Measurements from ENCODE around the gene DNAH5. TPM values are rescaled to one million over a fixed set of nuclear protein-coding genes. Genes with fewer than 3 reads are reported as not detected.

Gene DNAH5
- total RNA-seq, 4 donors from 2014 or later, result 0.19 to 0.91 (median 0.22) TPM; not detected in 1

DNA sequence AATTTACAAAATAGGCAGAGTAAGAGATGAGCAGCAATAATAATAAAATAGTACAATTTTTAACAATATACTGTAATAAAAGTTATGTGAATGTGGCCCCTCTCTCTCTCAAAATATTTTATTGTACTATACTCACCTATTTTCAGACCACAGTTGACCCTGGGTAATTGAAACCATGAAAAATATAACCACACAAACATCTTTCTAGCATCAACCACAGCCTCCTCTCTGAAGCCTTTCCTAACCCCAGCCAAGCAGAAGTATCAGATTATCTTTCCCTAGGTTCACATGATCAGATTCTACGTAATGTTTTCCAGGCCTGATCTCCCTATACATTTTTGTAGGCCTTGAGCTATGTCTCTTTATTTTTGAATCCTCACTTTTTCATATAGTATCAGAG lies 35.2 kb downstream of the DNAH5 start:
- TF ChIP-seq, protein P1, sequence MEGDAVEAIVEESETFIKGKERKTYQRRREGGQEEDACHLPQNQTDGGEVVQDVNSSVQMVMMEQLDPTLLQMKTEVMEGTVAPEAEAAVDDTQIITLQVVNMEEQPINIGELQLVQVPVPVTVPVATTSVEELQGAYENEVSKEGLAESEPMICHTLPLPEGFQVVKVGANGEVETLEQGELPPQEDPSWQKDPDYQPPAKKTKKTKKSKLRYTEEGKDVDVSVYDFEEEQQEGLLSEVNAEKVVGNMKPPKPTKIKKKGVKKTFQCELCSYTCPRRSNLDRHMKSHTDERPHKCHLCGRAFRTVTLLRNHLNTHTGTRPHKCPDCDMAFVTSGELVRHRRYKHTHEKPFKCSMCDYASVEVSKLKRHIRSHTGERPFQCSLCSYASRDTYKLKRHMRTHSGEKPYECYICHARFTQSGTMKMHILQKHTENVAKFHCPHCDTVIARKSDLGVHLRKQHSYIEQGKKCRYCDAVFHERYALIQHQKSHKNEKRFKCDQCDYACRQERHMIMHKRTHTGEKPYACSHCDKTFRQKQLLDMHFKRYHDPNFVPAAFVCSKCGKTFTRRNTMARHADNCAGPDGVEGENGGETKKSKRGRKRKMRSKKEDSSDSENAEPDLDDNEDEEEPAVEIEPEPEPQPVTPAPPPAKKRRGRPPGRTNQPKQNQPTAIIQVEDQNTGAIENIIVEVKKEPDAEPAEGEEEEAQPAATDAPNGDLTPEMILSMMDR (IDR thresholded peaks at IDR 0.05), result no peak
- no peak for TF ChIP-seq POLR2A (IDR thresholded peaks at IDR 0.05)
- no peak overlapping the region for H3K4me3 ChIP-seq
- no peaks in the 10 kb centered on the region for H3K36me3 ChIP-seq
- no peaks in the 10 kb centered on the region for H3K9me3 ChIP-seq
- no peaks in the 10 kb centered on the region for H3K4me1 ChIP-seq
- intact Hi-C loops (cut with DNase I), result no loop called here
- DNase-seq, result no peak
- 92 to 93% methylated on average over 1 of the region's 1 CpG for WGBS, 2 donors
- H3K27ac ChIP-seq, result no peak overlapping the region
- H3K27me3 ChIP-seq, result no peaks in the 10 kb centered on the region

- WGBS, 2 donors, result 80 to 82% methylated on average over 5 to 6 of the region's 6 CpGs
- intact Hi-C loops (cut with DNase I), result no loop called here
- Histone ChIP-seq H3K27ac (no peak overlapping the region), H3K4me3 (no peak overlapping the region), H3K9me3 (no peaks in the 10 kb centered on the region), H3K36me3 (no peaks in the 10 kb centered on the region), H3K27me3 (no peaks in the 10 kb centered on the region), H3K4me1 (no peaks in the 10 kb centered on the region)
- no peak for DNase-seq
- TF ChIP-seq, protein P1 (IDR thresholded peaks at IDR 0.05), result no peak
Observed at GRCh38 chr5:13898569-13898968, 45.9 kb downstream of the DNAH5 start.

DNA sequence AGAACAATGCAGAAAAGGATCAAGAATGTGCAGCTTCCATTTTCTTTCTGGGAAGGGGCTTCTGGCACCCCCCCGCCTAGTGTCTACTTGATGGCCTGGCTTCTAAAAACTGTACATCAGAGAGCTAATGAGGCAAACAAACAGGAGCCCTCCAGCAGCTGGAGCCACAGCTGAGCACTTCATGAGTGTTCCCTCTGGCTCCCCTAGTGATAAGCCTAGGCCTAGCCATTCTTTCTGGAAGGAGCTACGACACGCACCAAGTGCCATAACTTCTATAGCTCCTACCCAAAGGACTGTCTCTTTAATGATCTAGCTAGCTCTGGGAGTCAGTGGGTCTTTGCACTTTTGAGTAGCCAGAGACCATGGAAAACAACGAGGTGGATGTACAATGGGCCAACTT lies 66.1 kb downstream of the DNAH5 start:
- Histone ChIP-seq H3K4me1 (no peaks in the 10 kb centered on the region), H3K36me3 (no peaks in the 10 kb centered on the region), H3K9me3 (peaks cover 0 to 4% (median 0%) of the 10 kb centered on the region in 3 donors), H3K27me3 (no peaks in the 10 kb centered on the region), H3K27ac (no peak overlapping the region), H3K4me3 (no peak overlapping the region)
- no peak for DNase-seq
- WGBS, 2 donors, result 33 to 69% methylated on average over 1 to 4 of the region's 4 CpGs
- intact Hi-C loops (cut with DNase I), result no loop called here
- TF ChIP-seq, protein P1 (IDR thresholded peaks at IDR 0.05), result no peak

GRCh38 chr5:13866792-13867191 lies 77.7 kb downstream of the DNAH5 start:
- no peak for DNase-seq

DNA sequence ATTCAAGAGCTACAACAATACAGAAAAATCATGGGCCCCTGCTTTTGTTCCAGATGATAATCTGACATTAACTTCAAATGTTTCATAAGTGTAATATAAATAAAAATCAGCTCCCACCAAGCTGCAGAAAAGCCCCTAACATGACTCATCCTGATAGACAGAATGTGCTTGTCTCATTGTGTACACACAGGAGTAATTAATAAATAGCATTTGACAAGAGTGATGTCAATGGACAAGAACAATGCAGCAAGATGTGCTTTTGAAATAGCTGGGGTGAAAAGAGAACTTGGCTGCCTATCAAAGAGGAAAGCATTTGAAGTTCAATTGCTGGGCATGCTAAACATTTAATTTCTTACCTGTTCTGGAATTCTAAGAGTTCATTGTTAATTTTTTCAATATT lies 79.2 kb downstream of the DNAH5 start:
- no peaks in the 10 kb centered on the region for H3K36me3 ChIP-seq
- no peak overlapping the region for H3K4me3 ChIP-seq
- no peaks in the 10 kb centered on the region for H3K4me1 ChIP-seq
- no peak for DNase-seq
- intact Hi-C loops (cut with DNase I), result no loop called here
- H3K27ac ChIP-seq, result no peak overlapping the region
- no peaks in the 10 kb centered on the region for H3K9me3 ChIP-seq
- H3K27me3 ChIP-seq, result no peaks in the 10 kb centered on the region
- no peak for TF ChIP-seq POLR2A (IDR thresholded peaks at IDR 0.05)
- TF ChIP-seq, protein P1 (IDR thresholded peaks at IDR 0.05), result no peak

More at GRCh38 chr5:13866792-13867191, 77.7 kb downstream of the DNAH5 start:
- intact Hi-C loops (cut with DNase I), result no loop called here
- no peaks in the 10 kb centered on the region for H3K27me3 ChIP-seq
- no peaks in the 10 kb centered on the region for H3K9me3 ChIP-seq
- H3K36me3 ChIP-seq, result no peaks in the 10 kb centered on the region
- 21 to 30% methylated on average over 5 of the region's 5 CpGs for WGBS, 2 donors
- TF ChIP-seq, protein P1 (IDR thresholded peaks at IDR 0.05), result no peak
- TF ChIP-seq POLR2A (IDR thresholded peaks at IDR 0.05), result no peak
- H3K4me3 ChIP-seq, result no peak overlapping the region
- no peak overlapping the region for H3K27ac ChIP-seq
- no peaks in the 10 kb centered on the region for H3K4me1 ChIP-seq

Data from esophagus squamous epithelium (tissue), 5 donors.